GM13977 (cell line): ENCODE data around the gene EML6.

Experiments used
- DNase-seq: peaks from one replicate; pipeline ENCODE4 v3.0.0; 2012; ENCODE audit warnings: low spot score
- CTCF ChIP-seq: IDR thresholded peaks from 2 replicates; pipeline ENCODE4 v1.5.1; 2012; ENCODE audit warnings: mild to moderate bottlenecking, control low read depth; ENCODE audit not compliant: insufficient read depth; ENCODE audit errors: extremely low read depth, missing control alignments
- in situ Hi-C: fragments of 300-500 bp; cut with MboI; formaldehyde crosslinking; loops from one replicate; pipeline ENCODE4 v1.12.0; 2022; ENCODE audit warnings: low sequenced_read_pairs, low pct_unique_long_range_greater_than_20kb, mixed read lengths, inconsistent platforms; ENCODE audit not compliant: unreplicated experiment

EML6 gene

GRCh38 chr2:54901224-54901986 lies 177.9 kb downstream of the EML6 start:
- in situ Hi-C loops: loop anchor here (25.0 kb wide), 1 partner anchor 261 kb away; no protein-coding TSS in a partner anchor
- DNase-seq: no peak
- TF ChIP-seq CTCF: no peak

- in situ Hi-C loops: loop anchor here (25.0 kb wide), 1 partner anchor 260 kb away; no protein-coding TSS in a partner anchor
- no peak for DNase-seq
- TF ChIP-seq CTCF: no peak
Observed at GRCh38 chr2:54902763-54903162, 179.3 kb downstream of the EML6 start.

GRCh38 chr2:54903736-54904554 lies 180.5 kb downstream of the EML6 start:
- TF ChIP-seq CTCF: no peak
- no peak for DNase-seq
- in situ Hi-C loops: loop anchor here (25.0 kb wide), 1 partner anchor 258 kb away; no protein-coding TSS in a partner anchor

- no peak for DNase-seq
- in situ Hi-C loops: loop anchor here (25.0 kb wide), 1 partner anchor 257 kb away; no protein-coding TSS in a partner anchor
- no peak for TF ChIP-seq CTCF
Observed at GRCh38 chr2:54904836-54905235, 181.4 kb downstream of the EML6 start.

GRCh38 chr2:54906716-54907115 lies 183.3 kb downstream of the EML6 start:
- TF ChIP-seq CTCF: no peak
- no peak for DNase-seq
- in situ Hi-C loops: loop anchor here (25.0 kb wide), 1 partner anchor 256 kb away; no protein-coding TSS in a partner anchor

- in situ Hi-C loops: loop anchor here (25.0 kb wide), 1 partner anchor 255 kb away; no protein-coding TSS in a partner anchor
- TF ChIP-seq CTCF: no peak
Observed at GRCh38 chr2:54907663-54908062, 184.2 kb downstream of the EML6 start.

More at GRCh38 chr2:54907663-54908062, 184.2 kb downstream of the EML6 start:
- DNase-seq: no peak
